Measurements from ENCODE around the gene LRIT3. TPM values are rescaled to one million over a fixed set of nuclear protein-coding genes. Genes with fewer than 3 reads are reported as not detected.

Gene LRIT3
- polyA plus RNA-seq, 1 donor, result 0.31 TPM

GRCh38 chr4:109890076-109890475 lies 42.2 kb downstream of the LRIT3 start:
- H3K27me3 ChIP-seq (ENCODE audit: control insufficient read depth, insufficient read depth, low read length), result peaks cover 2% of the 10 kb centered on the region
- H3K4me1 ChIP-seq (ENCODE audit: control insufficient read depth, insufficient read depth, low read length), result no peaks in the 10 kb centered on the region
- H3K27ac ChIP-seq (ENCODE audit: low read length), result no peak overlapping the region
- DNase-seq, result no peak
- H3K36me3 ChIP-seq (ENCODE audit: control insufficient read depth, insufficient read depth, low read length), result no peaks in the 10 kb centered on the region
- no peak overlapping the region for H3K4me3 ChIP-seq (ENCODE audit: low read length)
- no peaks in the 10 kb centered on the region for H3K9me3 ChIP-seq (ENCODE audit: control insufficient read depth, low read depth, low read length)

GRCh38 chr4:109902559-109903251 lies 54.8 kb downstream of the LRIT3 start:
- no peaks in the 10 kb centered on the region for H3K4me1 ChIP-seq (ENCODE audit: control insufficient read depth, insufficient read depth, low read length)
- H3K4me3 ChIP-seq (ENCODE audit: low read length), result no peak overlapping the region
- H3K36me3 ChIP-seq (ENCODE audit: control insufficient read depth, insufficient read depth, low read length), result no peaks in the 10 kb centered on the region
- H3K9me3 ChIP-seq (ENCODE audit: control insufficient read depth, low read depth, low read length), result no peaks in the 10 kb centered on the region
- no peak for DNase-seq
- no peaks in the 10 kb centered on the region for H3K27me3 ChIP-seq (ENCODE audit: control insufficient read depth, insufficient read depth, low read length)
- WGBS (ENCODE audit: insufficient coverage, low lambda C conversion rate), result 100% methylated on average over 4 of the region's 8 CpGs
- no peak overlapping the region for H3K27ac ChIP-seq (ENCODE audit: low read length)

GRCh38 chr4:109908731-109909130 lies 60.8 kb downstream of the LRIT3 start:
- Histone ChIP-seq H3K27ac (ENCODE audit: low read length) (no peak overlapping the region), H3K9me3 (ENCODE audit: control insufficient read depth, low read depth, low read length) (no peaks in the 10 kb centered on the region), H3K27me3 (ENCODE audit: control insufficient read depth, insufficient read depth, low read length) (no peaks in the 10 kb centered on the region), H3K36me3 (ENCODE audit: control insufficient read depth, insufficient read depth, low read length) (no peaks in the 10 kb centered on the region), H3K4me1 (ENCODE audit: control insufficient read depth, insufficient read depth, low read length) (peaks cover 11% of the 10 kb centered on the region), H3K4me3 (ENCODE audit: low read length) (no peak overlapping the region)
- DNase-seq, result no peak
- 80% methylated on average over 1 of the region's 1 CpG for WGBS (ENCODE audit: insufficient coverage, low lambda C conversion rate)

GRCh38 chr4:109910256-109910655 lies 62.3 kb downstream of the LRIT3 start:
- H3K4me3 ChIP-seq (ENCODE audit: low read length), result no peak overlapping the region
- peaks cover 18% of the 10 kb centered on the region for H3K4me1 ChIP-seq (ENCODE audit: control insufficient read depth, insufficient read depth, low read length)
- DNase-seq, result peak; percentile 79 to 90
- H3K9me3 ChIP-seq (ENCODE audit: control insufficient read depth, low read depth, low read length), result no peaks in the 10 kb centered on the region
- H3K27me3 ChIP-seq (ENCODE audit: control insufficient read depth, insufficient read depth, low read length), result no peaks in the 10 kb centered on the region
- 79% methylated on average over 2 of the region's 2 CpGs for WGBS (ENCODE audit: insufficient coverage, low lambda C conversion rate)
- no peaks in the 10 kb centered on the region for H3K36me3 ChIP-seq (ENCODE audit: control insufficient read depth, insufficient read depth, low read length)
- peak overlapping the region; percentile 64 for H3K27ac ChIP-seq (ENCODE audit: low read length)

GRCh38 chr4:109912706-109913595 lies 65.0 kb downstream of the LRIT3 start, which contains the start of gene EGF:
TSS of gene EGF (plus strand) at chr4:109912883. CDS start at chr4:109913336, 453 bp downstream.
- Histone ChIP-seq H3K27ac (ENCODE audit: low read length) (peak within 1 kb of the TSS; percentile 91), H3K4me1 (ENCODE audit: control insufficient read depth, insufficient read depth, low read length) (peaks cover 26% of the 10 kb centered on the region), H3K36me3 (ENCODE audit: control insufficient read depth, insufficient read depth, low read length) (no peaks in the 10 kb centered on the region), H3K9me3 (ENCODE audit: control insufficient read depth, low read depth, low read length) (no peaks in the 10 kb centered on the region), H3K4me3 (ENCODE audit: low read length) (peak within 1 kb of the TSS; percentile 40), H3K27me3 (ENCODE audit: control insufficient read depth, insufficient read depth, low read length) (no peaks in the 10 kb centered on the region)
- peak in 1 of 2 donors; percentile 56 for DNase-seq
- WGBS (ENCODE audit: insufficient coverage, low lambda C conversion rate), result no CpG with 5 or more reads among the region's 9 CpGs

GRCh38 chr4:109913596-109914241 lies 65.8 kb downstream of the LRIT3 start:
- Histone ChIP-seq H3K27me3 (ENCODE audit: control insufficient read depth, insufficient read depth, low read length) (no peaks in the 10 kb centered on the region), H3K9me3 (ENCODE audit: control insufficient read depth, low read depth, low read length) (no peaks in the 10 kb centered on the region), H3K27ac (ENCODE audit: low read length) (peak overlapping the region; percentile 91), H3K36me3 (ENCODE audit: control insufficient read depth, insufficient read depth, low read length) (no peaks in the 10 kb centered on the region), H3K4me1 (ENCODE audit: control insufficient read depth, insufficient read depth, low read length) (peaks cover 26% of the 10 kb centered on the region), H3K4me3 (ENCODE audit: low read length) (peak overlapping the region; percentile 40)
- no peak for DNase-seq
- WGBS (ENCODE audit: insufficient coverage, low lambda C conversion rate), result 67% methylated on average over 1 of the region's 2 CpGs

- Histone ChIP-seq H3K4me1 (ENCODE audit: control insufficient read depth, insufficient read depth, low read length) (peaks cover 26% of the 10 kb centered on the region), H3K27me3 (ENCODE audit: control insufficient read depth, insufficient read depth, low read length) (no peaks in the 10 kb centered on the region), H3K9me3 (ENCODE audit: control insufficient read depth, low read depth, low read length) (no peaks in the 10 kb centered on the region), H3K36me3 (ENCODE audit: control insufficient read depth, insufficient read depth, low read length) (no peaks in the 10 kb centered on the region), H3K4me3 (ENCODE audit: low read length) (peak overlapping the region; percentile 40), H3K27ac (ENCODE audit: low read length) (peak overlapping the region; percentile 91)
- WGBS (ENCODE audit: insufficient coverage, low lambda C conversion rate), result no CpG with 5 or more reads among the region's 3 CpGs
- DNase-seq, result peak; percentile 64 to 86
Observed at GRCh38 chr4:109914322-109914721, 66.4 kb downstream of the LRIT3 start.

GRCh38 chr4:109915385-109916026 lies 67.6 kb downstream of the LRIT3 start:
- WGBS (ENCODE audit: insufficient coverage, low lambda C conversion rate), result 61% methylated on average over 5 of the region's 8 CpGs
- Histone ChIP-seq H3K27me3 (ENCODE audit: control insufficient read depth, insufficient read depth, low read length) (no peaks in the 10 kb centered on the region), H3K9me3 (ENCODE audit: control insufficient read depth, low read depth, low read length) (no peaks in the 10 kb centered on the region), H3K27ac (ENCODE audit: low read length) (peak overlapping the region; percentile 91), H3K36me3 (ENCODE audit: control insufficient read depth, insufficient read depth, low read length) (no peaks in the 10 kb centered on the region), H3K4me3 (ENCODE audit: low read length) (peak overlapping the region; percentile 6), H3K4me1 (ENCODE audit: control insufficient read depth, insufficient read depth, low read length) (peaks cover 26% of the 10 kb centered on the region)
- peak; percentile 60 to 86 for DNase-seq

- Histone ChIP-seq H3K4me3 (ENCODE audit: low read length) (peak overlapping the region; percentile 0), H3K4me1 (ENCODE audit: control insufficient read depth, insufficient read depth, low read length) (peaks cover 26% of the 10 kb centered on the region), H3K36me3 (ENCODE audit: control insufficient read depth, insufficient read depth, low read length) (no peaks in the 10 kb centered on the region), H3K27ac (ENCODE audit: low read length) (peak overlapping the region; percentile 91), H3K9me3 (ENCODE audit: control insufficient read depth, low read depth, low read length) (no peaks in the 10 kb centered on the region), H3K27me3 (ENCODE audit: control insufficient read depth, insufficient read depth, low read length) (no peaks in the 10 kb centered on the region)
- no peak for DNase-seq
- WGBS (ENCODE audit: insufficient coverage, low lambda C conversion rate), result 27% methylated on average over 2 of the region's 4 CpGs
Observed at GRCh38 chr4:109916027-109916409, 68.1 kb downstream of the LRIT3 start.

- Histone ChIP-seq H3K4me3 (ENCODE audit: low read length) (no peak overlapping the region), H3K36me3 (ENCODE audit: control insufficient read depth, insufficient read depth, low read length) (no peaks in the 10 kb centered on the region), H3K27me3 (ENCODE audit: control insufficient read depth, insufficient read depth, low read length) (no peaks in the 10 kb centered on the region), H3K27ac (ENCODE audit: low read length) (no peak overlapping the region), H3K9me3 (ENCODE audit: control insufficient read depth, low read depth, low read length) (no peaks in the 10 kb centered on the region), H3K4me1 (ENCODE audit: control insufficient read depth, insufficient read depth, low read length) (peaks cover 2% of the 10 kb centered on the region)
- WGBS (ENCODE audit: insufficient coverage, low lambda C conversion rate), result no CpG with 5 or more reads among the region's 1 CpG
- peak in 1 of 2 donors; percentile 22 for DNase-seq
Observed at GRCh38 chr4:109921384-109921808, 73.5 kb downstream of the LRIT3 start.
